Measurements from ENCODE around the gene CWC27. TPM values are rescaled to one million over a fixed set of nuclear protein-coding genes. Genes with fewer than 3 reads are reported as not detected.

The CWC27 gene
- polyA plus RNA-seq, 4 donors = 7.0 to 21.3 (median 14.8) TPM

DNA sequence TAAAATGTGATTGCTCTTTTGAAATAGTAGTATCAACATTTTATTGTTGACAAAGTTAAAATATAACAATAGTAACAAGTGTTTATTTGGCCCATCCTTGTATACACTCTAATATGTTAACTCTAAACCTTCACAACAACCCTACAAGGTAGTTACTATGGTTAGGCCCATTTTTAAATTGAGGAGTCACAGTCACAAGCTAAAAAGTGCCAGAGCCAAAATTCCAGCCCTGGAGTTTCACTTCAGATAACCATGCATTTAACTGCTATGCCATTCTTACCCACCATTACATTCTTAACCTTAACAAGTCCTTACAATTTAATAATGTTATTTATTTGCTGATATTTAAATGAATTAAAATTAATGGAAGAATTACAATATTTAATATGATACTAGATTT, 91.2 kb downstream of the CWC27 start:
- no peaks in the 10 kb centered on the region for H3K9me3 ChIP-seq (ENCODE audit: control insufficient read depth in 2 of 2, insufficient read depth in 1 of 2, low read depth in 1 of 2, low read length in 1 of 2)
- DNase-seq (no peak), FAIRE-seq (no peak)
- peaks cover 0 to 4% (median 3%) of the 10 kb centered on the region in 3 donors for H3K36me3 ChIP-seq (ENCODE audit: control insufficient read depth in 3 of 3, insufficient read depth in 2 of 3, low read depth in 1 of 3, low read length in 3 of 3)
- H3K4me1 ChIP-seq (ENCODE audit: control insufficient read depth in 3 of 3, insufficient read depth in 2 of 3, low read depth in 1 of 3, low read length in 2 of 3) = no peaks in the 10 kb centered on the region
- H3K27ac ChIP-seq (ENCODE audit: low read depth in 1 of 3, low read length in 2 of 3) = no peak overlapping the region
- H3K4me3 ChIP-seq (ENCODE audit: low read depth in 1 of 3, low read length in 3 of 3) = no peak overlapping the region
- H3K27me3 ChIP-seq (ENCODE audit: control insufficient read depth in 3 of 3, insufficient read depth in 3 of 3, low read length in 3 of 3) = no peaks in the 10 kb centered on the region

DNA sequence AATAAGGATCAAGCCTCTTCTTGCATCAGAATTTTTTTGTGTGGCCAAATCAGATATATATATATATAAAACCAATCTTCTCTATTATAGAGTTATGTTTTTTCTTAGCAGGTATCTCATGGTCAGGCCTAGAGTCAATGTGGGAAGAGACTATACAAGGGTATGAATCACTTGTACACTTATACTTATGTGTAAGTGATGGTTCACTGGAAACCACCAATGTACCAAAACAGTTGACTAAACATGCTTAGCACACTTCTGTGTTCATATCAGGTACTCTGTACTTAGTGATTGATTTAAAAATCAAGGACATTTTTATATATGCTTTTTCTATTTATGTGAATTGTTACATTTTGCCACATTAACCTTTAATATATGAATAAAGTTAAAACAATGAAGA, 92.6 kb downstream of the CWC27 start:
- FAIRE-seq (no peak), DNase-seq (no peak)
- Histone ChIP-seq H3K27me3 (ENCODE audit: control insufficient read depth in 3 of 3, insufficient read depth in 3 of 3, low read length in 3 of 3) (no peaks in the 10 kb centered on the region), H3K4me1 (ENCODE audit: control insufficient read depth in 3 of 3, insufficient read depth in 2 of 3, low read depth in 1 of 3, low read length in 2 of 3) (no peaks in the 10 kb centered on the region), H3K9me3 (ENCODE audit: control insufficient read depth in 2 of 2, insufficient read depth in 1 of 2, low read depth in 1 of 2, low read length in 1 of 2) (no peaks in the 10 kb centered on the region), H3K4me3 (ENCODE audit: low read depth in 1 of 3, low read length in 3 of 3) (no peak overlapping the region), H3K36me3 (ENCODE audit: control insufficient read depth in 3 of 3, insufficient read depth in 2 of 3, low read depth in 1 of 3, low read length in 3 of 3) (peaks cover 0 to 4% (median 3%) of the 10 kb centered on the region in 3 donors), H3K27ac (ENCODE audit: low read depth in 1 of 3, low read length in 2 of 3) (no peak overlapping the region)

GRCh38 chr5:64864171-64864570, 95.4 kb downstream of the CWC27 start:
- no peaks in the 10 kb centered on the region for H3K27me3 ChIP-seq (ENCODE audit: control insufficient read depth in 3 of 3, insufficient read depth in 3 of 3, low read length in 3 of 3)
- no peaks in the 10 kb centered on the region for H3K4me1 ChIP-seq (ENCODE audit: control insufficient read depth in 3 of 3, insufficient read depth in 2 of 3, low read depth in 1 of 3, low read length in 2 of 3)
- no peak overlapping the region for H3K27ac ChIP-seq (ENCODE audit: low read depth in 1 of 3, low read length in 2 of 3)
- WGBS, 3 donors = 90 to 93% (median 92%) methylated on average over 2 of the region's 2 CpGs
- H3K4me3 ChIP-seq (ENCODE audit: low read depth in 1 of 3, low read length in 3 of 3) = no peak overlapping the region
- DNase-seq (no peak), FAIRE-seq (no peak)
- peaks cover 0 to 4% (median 3%) of the 10 kb centered on the region in 3 donors for H3K36me3 ChIP-seq (ENCODE audit: control insufficient read depth in 3 of 3, insufficient read depth in 2 of 3, low read depth in 1 of 3, low read length in 3 of 3)
- no peaks in the 10 kb centered on the region for H3K9me3 ChIP-seq (ENCODE audit: control insufficient read depth in 2 of 2, insufficient read depth in 1 of 2, low read depth in 1 of 2, low read length in 1 of 2)

DNA sequence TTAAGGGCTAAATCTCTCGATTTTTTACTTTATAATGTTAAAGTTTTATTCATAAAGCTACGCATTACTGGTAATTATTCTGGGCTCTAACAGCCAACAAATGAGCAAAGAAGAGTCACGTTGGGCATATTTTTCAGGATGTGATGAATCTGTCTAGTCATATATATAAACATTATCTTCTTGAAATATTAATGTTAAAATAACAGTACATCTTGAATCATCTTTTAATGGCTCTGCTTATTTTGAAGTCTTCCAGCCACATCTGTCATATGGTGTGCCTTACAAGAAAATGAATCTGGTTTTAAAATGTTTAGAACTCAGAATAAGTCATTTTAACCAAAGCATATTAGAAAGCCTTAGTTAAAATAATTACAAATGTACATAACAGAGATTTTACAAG, 96.9 kb downstream of the CWC27 start:
- 82 to 93% (median 91%) methylated on average over 3 of the region's 3 CpGs for WGBS, 3 donors
- Histone ChIP-seq H3K9me3 (ENCODE audit: control insufficient read depth in 2 of 2, insufficient read depth in 1 of 2, low read depth in 1 of 2, low read length in 1 of 2) (no peaks in the 10 kb centered on the region), H3K36me3 (ENCODE audit: control insufficient read depth in 3 of 3, insufficient read depth in 2 of 3, low read depth in 1 of 3, low read length in 3 of 3) (peaks cover 0 to 4% (median 3%) of the 10 kb centered on the region in 3 donors), H3K27me3 (ENCODE audit: control insufficient read depth in 3 of 3, insufficient read depth in 3 of 3, low read length in 3 of 3) (no peaks in the 10 kb centered on the region), H3K27ac (ENCODE audit: low read depth in 1 of 3, low read length in 2 of 3) (no peak overlapping the region), H3K4me3 (ENCODE audit: low read depth in 1 of 3, low read length in 3 of 3) (no peak overlapping the region), H3K4me1 (ENCODE audit: control insufficient read depth in 3 of 3, insufficient read depth in 2 of 3, low read depth in 1 of 3, low read length in 2 of 3) (no peaks in the 10 kb centered on the region)
- DNase-seq = no peak
- no peak for FAIRE-seq

DNA sequence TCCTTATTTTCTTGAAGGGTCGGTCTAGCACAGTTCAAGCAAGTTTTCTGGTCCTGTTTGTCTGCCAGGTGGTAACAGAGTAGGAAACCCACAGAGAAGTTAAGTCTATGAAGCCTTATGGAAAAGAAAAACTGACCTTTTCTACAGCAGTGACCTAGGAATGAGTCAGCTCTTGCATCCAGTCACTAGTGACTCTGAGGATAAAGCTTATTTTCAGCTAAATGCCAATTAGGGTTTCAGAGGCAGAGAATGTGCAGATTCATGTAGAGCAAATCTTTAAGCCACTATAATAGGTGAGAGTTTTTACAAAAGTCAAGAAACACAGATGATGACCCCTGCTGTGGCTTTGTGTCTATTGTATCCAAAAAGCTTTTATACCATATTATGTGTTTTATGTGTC, 100.7 kb downstream of the CWC27 start:
- no peak for FAIRE-seq
- WGBS, 3 donors = 88 to 97% (median 94%) methylated on average over 1 of the region's 1 CpG
- no peaks in the 10 kb centered on the region for H3K4me1 ChIP-seq (ENCODE audit: control insufficient read depth in 3 of 3, insufficient read depth in 2 of 3, low read depth in 1 of 3, low read length in 2 of 3)
- no peak for DNase-seq
- no peak overlapping the region for H3K27ac ChIP-seq (ENCODE audit: low read depth in 1 of 3, low read length in 2 of 3)
- no peaks in the 10 kb centered on the region for H3K36me3 ChIP-seq (ENCODE audit: control insufficient read depth in 3 of 3, insufficient read depth in 2 of 3, low read depth in 1 of 3, low read length in 3 of 3)
- H3K9me3 ChIP-seq (ENCODE audit: control insufficient read depth in 2 of 2, insufficient read depth in 1 of 2, low read depth in 1 of 2, low read length in 1 of 2) = no peaks in the 10 kb centered on the region
- no peaks in the 10 kb centered on the region for H3K27me3 ChIP-seq (ENCODE audit: control insufficient read depth in 3 of 3, insufficient read depth in 3 of 3, low read length in 3 of 3)
- H3K4me3 ChIP-seq (ENCODE audit: low read depth in 1 of 3, low read length in 3 of 3) = no peak overlapping the region

DNA sequence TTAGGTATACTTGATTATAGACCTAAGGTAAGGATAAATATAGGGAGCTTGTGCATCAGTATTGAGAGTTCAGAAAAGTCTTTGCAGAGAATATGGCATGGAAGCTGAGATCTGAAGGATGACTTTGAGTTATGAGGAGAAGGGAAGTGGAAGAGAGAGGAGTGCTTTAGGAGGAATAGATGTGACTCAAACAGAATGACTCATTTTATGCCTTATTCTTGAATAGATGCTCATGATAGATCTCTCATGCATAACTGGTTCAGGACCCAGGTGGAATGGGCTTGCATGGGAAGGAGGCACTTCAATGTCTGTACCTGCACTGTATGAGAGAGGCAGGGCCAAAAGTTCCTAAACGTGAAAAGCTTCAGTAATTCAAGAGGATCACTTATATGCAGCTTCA, 103.3 kb downstream of the CWC27 start:
- no peaks in the 10 kb centered on the region for H3K4me1 ChIP-seq (ENCODE audit: control insufficient read depth in 3 of 3, insufficient read depth in 2 of 3, low read depth in 1 of 3, low read length in 2 of 3)
- H3K27ac ChIP-seq (ENCODE audit: low read depth in 1 of 3, low read length in 2 of 3) = no peak overlapping the region
- no peak for DNase-seq
- no peak overlapping the region for H3K4me3 ChIP-seq (ENCODE audit: low read depth in 1 of 3, low read length in 3 of 3)
- WGBS, 3 donors = 77 to 86% (median 77%) methylated on average over 1 of the region's 1 CpG
- H3K9me3 ChIP-seq (ENCODE audit: control insufficient read depth in 2 of 2, insufficient read depth in 1 of 2, low read depth in 1 of 2, low read length in 1 of 2) = no peaks in the 10 kb centered on the region
- no peak for FAIRE-seq
- no peaks in the 10 kb centered on the region for H3K27me3 ChIP-seq (ENCODE audit: control insufficient read depth in 3 of 3, insufficient read depth in 3 of 3, low read length in 3 of 3)
- H3K36me3 ChIP-seq (ENCODE audit: control insufficient read depth in 3 of 3, insufficient read depth in 2 of 3, low read depth in 1 of 3, low read length in 3 of 3) = no peaks in the 10 kb centered on the region

DNA sequence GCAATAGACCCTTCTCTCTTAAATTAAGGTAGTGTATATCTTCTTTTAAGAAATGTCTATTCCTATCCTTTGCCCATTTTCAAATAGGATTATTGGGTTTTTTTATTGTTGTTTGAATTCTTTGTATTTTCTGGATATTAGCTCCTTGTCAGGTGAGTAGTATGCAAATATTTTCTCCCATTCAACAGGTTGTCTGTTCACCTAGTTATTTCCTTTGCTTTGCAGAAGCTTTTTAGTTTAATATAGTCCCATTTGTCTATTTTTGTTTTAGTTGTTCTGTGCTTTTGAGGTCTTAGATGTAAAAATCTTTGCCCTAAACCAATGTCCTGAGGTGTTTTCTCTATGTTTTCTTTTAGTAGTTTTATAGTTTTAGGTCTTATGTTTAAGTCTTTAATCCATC, 104.7 kb downstream of the CWC27 start:
- Histone ChIP-seq H3K27me3 (ENCODE audit: control insufficient read depth in 3 of 3, insufficient read depth in 3 of 3, low read length in 3 of 3) (no peaks in the 10 kb centered on the region), H3K9me3 (ENCODE audit: control insufficient read depth in 2 of 2, insufficient read depth in 1 of 2, low read depth in 1 of 2, low read length in 1 of 2) (no peaks in the 10 kb centered on the region), H3K4me3 (ENCODE audit: low read depth in 1 of 3, low read length in 3 of 3) (no peak overlapping the region), H3K36me3 (ENCODE audit: control insufficient read depth in 3 of 3, insufficient read depth in 2 of 3, low read depth in 1 of 3, low read length in 3 of 3) (no peaks in the 10 kb centered on the region), H3K4me1 (ENCODE audit: control insufficient read depth in 3 of 3, insufficient read depth in 2 of 3, low read depth in 1 of 3, low read length in 2 of 3) (no peaks in the 10 kb centered on the region), H3K27ac (ENCODE audit: low read depth in 1 of 3, low read length in 2 of 3) (no peak overlapping the region)
- DNase-seq = no peak
- FAIRE-seq = no peak

GRCh38 chr5:64874753-64875152, 106.0 kb downstream of the CWC27 start:
- Histone ChIP-seq H3K36me3 (ENCODE audit: control insufficient read depth in 3 of 3, insufficient read depth in 2 of 3, low read depth in 1 of 3, low read length in 3 of 3) (no peaks in the 10 kb centered on the region), H3K27ac (ENCODE audit: low read depth in 1 of 3, low read length in 2 of 3) (no peak overlapping the region), H3K4me3 (ENCODE audit: low read depth in 1 of 3, low read length in 3 of 3) (no peak overlapping the region), H3K4me1 (ENCODE audit: control insufficient read depth in 3 of 3, insufficient read depth in 2 of 3, low read depth in 1 of 3, low read length in 2 of 3) (no peaks in the 10 kb centered on the region), H3K9me3 (ENCODE audit: control insufficient read depth in 2 of 2, insufficient read depth in 1 of 2, low read depth in 1 of 2, low read length in 1 of 2) (no peaks in the 10 kb centered on the region), H3K27me3 (ENCODE audit: control insufficient read depth in 3 of 3, insufficient read depth in 3 of 3, low read length in 3 of 3) (no peaks in the 10 kb centered on the region)
- DNase-seq (no peak), FAIRE-seq (no peak)

DNA sequence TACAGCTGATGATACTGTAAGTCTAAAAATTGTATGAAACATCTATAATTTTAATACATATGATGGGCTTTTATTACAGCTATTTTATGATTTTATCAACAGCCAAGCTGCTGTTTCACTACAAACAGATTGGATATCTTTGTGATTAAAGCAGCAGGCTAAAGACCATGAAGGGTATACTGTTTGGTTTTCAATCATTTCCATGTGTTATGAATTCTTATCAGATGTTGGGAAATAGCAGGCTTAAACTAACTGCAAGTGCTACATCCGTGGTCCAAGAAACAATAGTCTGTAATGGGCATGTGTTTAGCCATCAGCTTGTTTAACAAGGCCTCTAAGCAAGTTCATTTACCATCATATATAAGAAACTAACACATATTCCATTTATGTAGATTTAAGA, 107.5 kb downstream of the CWC27 start:
- 39 to 56% (median 50%) methylated on average over 1 of the region's 1 CpG for WGBS, 3 donors
- no peak overlapping the region for H3K27ac ChIP-seq (ENCODE audit: low read depth in 1 of 3, low read length in 2 of 3)
- no peak for DNase-seq

More for the DNA sequence above, 107.5 kb downstream of the CWC27 start:
- no peak for FAIRE-seq
- H3K27me3 ChIP-seq (ENCODE audit: control insufficient read depth in 3 of 3, insufficient read depth in 3 of 3, low read length in 3 of 3) = no peaks in the 10 kb centered on the region
- no peaks in the 10 kb centered on the region for H3K4me1 ChIP-seq (ENCODE audit: control insufficient read depth in 3 of 3, insufficient read depth in 2 of 3, low read depth in 1 of 3, low read length in 2 of 3)
- H3K9me3 ChIP-seq (ENCODE audit: control insufficient read depth in 2 of 2, insufficient read depth in 1 of 2, low read depth in 1 of 2, low read length in 1 of 2) = no peaks in the 10 kb centered on the region
- no peaks in the 10 kb centered on the region for H3K36me3 ChIP-seq (ENCODE audit: control insufficient read depth in 3 of 3, insufficient read depth in 2 of 3, low read depth in 1 of 3, low read length in 3 of 3)
- H3K4me3 ChIP-seq (ENCODE audit: low read depth in 1 of 3, low read length in 3 of 3) = no peak overlapping the region

All from small intestine (tissue), 7 donors.